ACC112 (cell line): Measurements from ENCODE around the gene STXBP6.
"Not testable (repeated sequence)": the region's sequence is repeated elsewhere in the genome, so short reads cannot be mapped to it uniquely, and the experiment has no call there.

Experiments used
- H2AFZ ChIP-seq: fragments of 200-600 bp; sonication (generic); one replicate; pipeline ENCODE4 v1.6.0; 2017; ENCODE audit warnings: antibody characterized with exemption, low read length; ENCODE audit not compliant: unreplicated experiment
- H3K27ac ChIP-seq: fragments of 200-600 bp; sonication (generic); 2 replicates; pipeline ENCODE4 v1.5.1; 2014; ENCODE audit warnings: low read depth, mild to moderate bottlenecking, antibody characterized with exemption, low read length, moderate library complexity
- H3K27me3 ChIP-seq: fragments of 200-600 bp; sonication (generic); 2 replicates; pipeline ENCODE4 v1.6.1; 2014; ENCODE audit warnings: mild to moderate bottlenecking, antibody characterized with exemption, low read length, moderate library complexity, mixed read lengths; ENCODE audit not compliant: insufficient read depth
- H3K36me3 ChIP-seq: fragments of 200-600 bp; sonication (generic); 2 replicates; pipeline ENCODE4 v1.6.1; 2016; ENCODE audit warnings: mild to moderate bottlenecking, antibody characterized with exemption, low read length, moderate library complexity, mixed read lengths; ENCODE audit not compliant: insufficient read depth
- H3K4me1 ChIP-seq: fragments of 200-600 bp; sonication (generic); one replicate; pipeline ENCODE4 v1.6.1; 2016; ENCODE audit warnings: low read length, mixed read lengths; ENCODE audit not compliant: insufficient read depth, unreplicated experiment, control insufficient read depth
- H3K4me3 ChIP-seq: fragments of 200-600 bp; sonication (generic); 2 replicates; pipeline ENCODE4 v1.5.1; 2014; ENCODE audit warnings: mild to moderate bottlenecking, low read depth, low read length
- H3K79me2 ChIP-seq: fragments of 200-600 bp; sonication (generic); one replicate; pipeline ENCODE4 v1.6.0; 2016; ENCODE audit warnings: low read length; ENCODE audit not compliant: control insufficient read depth, unreplicated experiment, insufficient read depth

Gene STXBP6

GRCh38 chr14:24814944-24815343 lies 235.0 kb downstream of the STXBP6 start:
- H2AFZ ChIP-seq, result no peak overlapping the region
- H3K79me2 ChIP-seq, result no peaks in the 10 kb centered on the region
- no peak overlapping the region for H3K4me3 ChIP-seq
- no peaks in the 10 kb centered on the region for H3K4me1 ChIP-seq
- H3K27me3 ChIP-seq, result no peaks in the 10 kb centered on the region
- H3K36me3 ChIP-seq, result no peaks in the 10 kb centered on the region
- H3K27ac ChIP-seq, result no peak overlapping the region

GRCh38 chr14:24814346-24814745 lies 235.6 kb downstream of the STXBP6 start:
- H3K27ac ChIP-seq, result no peak overlapping the region
- no peaks in the 10 kb centered on the region for H3K4me1 ChIP-seq
- H3K4me3 ChIP-seq, result no peak overlapping the region
- no peak overlapping the region for H2AFZ ChIP-seq
- H3K79me2 ChIP-seq, result no peaks in the 10 kb centered on the region
- no peaks in the 10 kb centered on the region for H3K27me3 ChIP-seq
- H3K36me3 ChIP-seq, result no peaks in the 10 kb centered on the region

GRCh38 chr14:24813819-24814259 lies 236.1 kb downstream of the STXBP6 start:
- no peaks in the 10 kb centered on the region for H3K27me3 ChIP-seq
- H2AFZ ChIP-seq, result no peak overlapping the region
- H3K4me3 ChIP-seq, result no peak overlapping the region
- H3K4me1 ChIP-seq, result no peaks in the 10 kb centered on the region
- H3K79me2 ChIP-seq, result no peaks in the 10 kb centered on the region
- H3K36me3 ChIP-seq, result no peaks in the 10 kb centered on the region
- no peak overlapping the region for H3K27ac ChIP-seq

GRCh38 chr14:24813089-24813815 lies 236.7 kb downstream of the STXBP6 start:
- Histone ChIP-seq H3K79me2 (no peaks in the 10 kb centered on the region), H2AFZ (no peak overlapping the region), H3K4me1 (no peaks in the 10 kb centered on the region), H3K36me3 (no peaks in the 10 kb centered on the region), H3K27me3 (no peaks in the 10 kb centered on the region), H3K4me3 (no peak overlapping the region), H3K27ac (no peak overlapping the region)

- H2AFZ ChIP-seq, result no peak overlapping the region
- no peaks in the 10 kb centered on the region for H3K27me3 ChIP-seq
- no peaks in the 10 kb centered on the region for H3K36me3 ChIP-seq
- H3K4me3 ChIP-seq, result no peak overlapping the region
- no peaks in the 10 kb centered on the region for H3K4me1 ChIP-seq
- H3K79me2 ChIP-seq, result no peaks in the 10 kb centered on the region
- no peak overlapping the region for H3K27ac ChIP-seq
Measured at GRCh38 chr14:24809135-24809534, 240.8 kb downstream of the STXBP6 start.

- Histone ChIP-seq H3K4me3 (no peak overlapping the region), H3K4me1 (no peaks in the 10 kb centered on the region), H3K36me3 (no peaks in the 10 kb centered on the region), H3K27me3 (no peaks in the 10 kb centered on the region), H2AFZ (no peak overlapping the region), H3K79me2 (no peaks in the 10 kb centered on the region), H3K27ac (no peak overlapping the region)
Measured at GRCh38 chr14:24808412-24808811, 241.5 kb downstream of the STXBP6 start.

GRCh38 chr14:24806061-24806678 lies 243.8 kb downstream of the STXBP6 start:
- Histone ChIP-seq H3K4me1 (no peaks in the 10 kb centered on the region), H3K4me3 (no peak overlapping the region), H3K27me3 (no peaks in the 10 kb centered on the region), H3K36me3 (no peaks in the 10 kb centered on the region), H2AFZ (no peak overlapping the region), H3K79me2 (no peaks in the 10 kb centered on the region), H3K27ac (no peak overlapping the region)

- H2AFZ ChIP-seq, result no peak overlapping the region
- no peaks in the 10 kb centered on the region for H3K4me1 ChIP-seq
- no peaks in the 10 kb centered on the region for H3K27me3 ChIP-seq
- no peak overlapping the region for H3K4me3 ChIP-seq
- H3K79me2 ChIP-seq, result no peaks in the 10 kb centered on the region
- no peak overlapping the region for H3K27ac ChIP-seq
- H3K36me3 ChIP-seq, result no peaks in the 10 kb centered on the region
Measured at GRCh38 chr14:24804552-24805212, 245.3 kb downstream of the STXBP6 start.

- no peak overlapping the region for H3K27ac ChIP-seq
- no peaks in the 10 kb centered on the region for H3K27me3 ChIP-seq
- H3K4me1 ChIP-seq, result no peaks in the 10 kb centered on the region
- no peak overlapping the region for H2AFZ ChIP-seq
- no peak overlapping the region for H3K4me3 ChIP-seq
- no peaks in the 10 kb centered on the region for H3K79me2 ChIP-seq
- H3K36me3 ChIP-seq, result no peaks in the 10 kb centered on the region
Measured at GRCh38 chr14:24803933-24804494, 245.9 kb downstream of the STXBP6 start.

- H3K4me1 ChIP-seq, H3K79me2 ChIP-seq, H3K27me3 ChIP-seq, H2AFZ ChIP-seq, H3K27ac ChIP-seq, H3K4me3 ChIP-seq, H3K36me3 ChIP-seq: not testable (repeated sequence)
Measured at GRCh38 chr14:24803426-24803825, 246.5 kb downstream of the STXBP6 start.
